ENCODE data around the gene RCAN2. TPM values are rescaled to one million over a fixed set of nuclear protein-coding genes. Genes with fewer than 3 reads are reported as not detected.

The RCAN2 gene
- total RNA-seq, 1 donor from 2014 or later = 0.07 TPM

DNA sequence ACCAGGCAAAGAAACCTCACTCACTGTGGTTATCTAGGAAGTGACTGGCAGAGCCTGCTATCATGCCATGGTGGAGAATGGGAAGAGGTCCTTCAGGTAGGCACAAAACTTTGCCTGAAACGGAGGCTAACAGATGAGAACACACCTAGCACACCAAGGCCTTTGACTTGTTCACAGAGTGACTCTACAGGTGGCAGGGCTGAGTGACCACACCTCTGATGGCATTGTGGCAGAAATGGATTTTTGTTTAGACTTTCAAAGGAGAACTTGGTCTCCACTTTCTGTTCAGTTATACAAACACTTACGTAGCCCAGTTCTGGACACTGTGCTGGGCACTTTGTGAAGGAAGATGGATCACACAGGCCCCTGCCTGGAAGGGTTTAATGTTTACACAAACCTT is 204.2 kb downstream of the RCAN2 start:
- intact Hi-C loops (cut with micrococcal nuclease) = no loop called here
- Mint-ChIP-seq H3K4me3 (no peak overlapping the region), H3K4me1 (peaks cover 3% of the 10 kb centered on the region), H3K9me3 (no peaks in the 10 kb centered on the region), H3K36me3 (ENCODE audit: low read depth) (no peaks in the 10 kb centered on the region), H3K27ac (no peak overlapping the region), H3K27me3 (peaks cover 25% of the 10 kb centered on the region)
- no peak for DNase-seq

DNA sequence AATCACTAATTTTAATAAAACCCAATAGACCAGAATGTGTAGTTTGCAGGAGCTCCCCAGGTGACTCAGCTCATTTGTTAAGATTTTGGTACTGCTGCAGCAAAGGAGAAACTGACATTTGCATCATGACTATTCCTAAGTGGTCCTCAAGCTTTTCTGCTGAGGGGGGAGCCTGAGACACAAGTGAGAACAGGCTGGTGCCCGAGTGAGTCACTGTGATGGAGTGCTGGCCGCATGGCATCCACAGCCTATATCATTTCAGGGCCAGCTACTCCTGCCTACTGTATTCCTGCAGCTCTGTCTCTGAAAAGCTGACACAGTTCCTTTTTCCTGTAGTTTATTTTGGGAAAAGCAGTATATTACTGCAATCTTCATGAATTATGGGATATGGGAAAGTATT is 206.8 kb downstream of the RCAN2 start:
- Mint-ChIP-seq H3K9me3 (no peaks in the 10 kb centered on the region), H3K36me3 (ENCODE audit: low read depth) (no peaks in the 10 kb centered on the region), H3K4me1 (peaks cover 3% of the 10 kb centered on the region), H3K27ac (no peak overlapping the region), H3K27me3 (peaks cover 14% of the 10 kb centered on the region), H3K4me3 (no peak overlapping the region)
- intact Hi-C loops (cut with micrococcal nuclease) = no loop called here
- no peak for DNase-seq

DNA sequence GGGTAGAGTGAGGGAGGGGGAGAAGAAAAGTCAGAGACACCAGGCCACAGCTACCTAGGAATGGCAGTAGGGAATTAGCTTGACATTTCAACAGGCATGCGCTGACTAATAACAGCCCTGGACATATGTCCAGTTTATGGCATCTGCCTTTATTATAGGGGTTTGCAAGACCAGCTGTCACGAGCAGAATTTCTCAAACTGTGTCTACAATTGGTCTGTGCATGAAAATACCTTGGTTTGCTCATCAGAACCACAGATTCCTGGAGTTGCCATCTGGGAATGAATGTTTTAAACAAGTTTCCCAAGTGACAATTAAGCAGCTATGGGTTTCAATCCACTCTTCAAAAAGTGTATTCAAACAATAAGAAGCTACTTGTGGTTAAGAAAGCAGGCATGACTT is 210.1 kb downstream of the RCAN2 start:
- no peaks in the 10 kb centered on the region for H3K36me3 Mint-ChIP-seq (ENCODE audit: low read depth)
- intact Hi-C loops (cut with micrococcal nuclease) = no loop called here
- H3K9me3 Mint-ChIP-seq = no peaks in the 10 kb centered on the region
- H3K4me3 Mint-ChIP-seq = no peak overlapping the region
- H3K27ac Mint-ChIP-seq = no peak overlapping the region
- peaks cover 9% of the 10 kb centered on the region for H3K27me3 Mint-ChIP-seq
- no peak for DNase-seq
- no peaks in the 10 kb centered on the region for H3K4me1 Mint-ChIP-seq

DNA sequence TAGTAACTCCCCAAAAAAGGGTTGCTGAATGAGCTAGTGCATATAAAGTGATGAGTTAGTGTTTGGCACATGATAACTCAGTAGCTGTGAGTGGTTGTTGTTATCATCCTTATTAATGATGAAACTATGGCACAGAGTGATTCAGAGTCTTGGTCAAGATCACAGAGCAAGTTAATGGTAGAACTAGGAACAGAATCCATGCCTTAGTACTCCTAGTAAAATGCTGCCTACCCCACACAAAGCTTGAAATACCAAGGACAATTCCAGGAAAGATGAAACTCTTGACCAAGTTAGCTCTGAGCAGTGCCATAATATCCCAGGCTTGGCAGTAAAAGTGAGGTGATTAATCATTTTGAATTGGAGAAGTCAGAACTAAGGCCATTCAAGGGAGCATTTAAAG is 211.4 kb downstream of the RCAN2 start:
- Mint-ChIP-seq H3K4me1 (no peaks in the 10 kb centered on the region), H3K27ac (no peak overlapping the region), H3K36me3 (ENCODE audit: low read depth) (no peaks in the 10 kb centered on the region), H3K4me3 (no peak overlapping the region), H3K27me3 (peaks cover 14% of the 10 kb centered on the region), H3K9me3 (no peaks in the 10 kb centered on the region)
- DNase-seq = no peak
- intact Hi-C loops (cut with micrococcal nuclease) = no loop called here

DNA sequence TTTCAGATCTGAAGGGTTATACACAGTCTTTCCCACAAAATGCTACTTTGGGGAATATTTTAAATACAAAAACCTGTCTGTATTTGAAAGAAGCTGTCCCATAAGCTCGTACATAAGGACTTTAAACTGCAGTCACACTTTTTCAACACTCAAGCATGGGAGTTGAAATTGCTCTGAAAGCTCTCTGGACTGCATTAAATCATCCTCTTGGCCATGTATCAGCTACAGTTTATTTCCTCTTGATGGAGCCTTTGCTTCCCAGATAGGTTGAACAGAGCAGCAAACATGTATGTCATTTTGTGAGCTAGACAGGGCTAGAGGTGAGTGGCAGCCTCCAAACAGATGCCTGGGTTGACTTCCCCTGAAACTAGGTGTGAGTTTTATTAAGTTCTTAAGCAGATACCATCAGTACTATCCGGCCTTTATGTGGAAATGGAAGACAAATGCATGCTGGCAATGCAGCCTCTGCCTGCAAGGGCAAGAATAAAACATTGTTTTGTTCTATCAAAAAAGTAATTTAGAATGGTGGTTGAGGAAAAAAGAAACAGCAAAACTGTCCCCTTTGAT is 214.6 kb downstream of the RCAN2 start:
- Mint-ChIP-seq H3K27me3 (peaks cover 17% of the 10 kb centered on the region), H3K36me3 (ENCODE audit: low read depth) (no peaks in the 10 kb centered on the region), H3K4me1 (no peaks in the 10 kb centered on the region)

DNA sequence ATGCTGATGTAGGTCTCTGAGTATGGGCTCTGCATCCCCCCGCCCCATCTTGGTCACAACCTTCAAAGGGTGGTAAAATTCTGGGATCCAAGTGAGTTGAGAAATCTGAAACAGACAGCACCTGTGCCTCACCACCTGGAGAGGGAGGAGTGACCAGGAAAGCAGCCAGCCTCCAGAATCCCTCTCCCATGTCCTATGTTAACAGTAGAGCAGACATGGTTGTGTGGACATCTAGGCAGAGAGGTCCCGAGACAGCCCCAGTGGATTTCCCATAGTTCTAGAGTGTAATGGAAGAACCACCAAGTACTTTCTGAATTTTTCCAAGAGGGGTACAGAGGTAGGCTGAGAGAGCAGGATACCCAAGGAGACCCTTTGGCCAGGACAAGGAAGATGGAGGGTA is 216.7 kb downstream of the RCAN2 start:
- no peak overlapping the region for H3K4me3 Mint-ChIP-seq
- H3K36me3 Mint-ChIP-seq (ENCODE audit: low read depth) = no peaks in the 10 kb centered on the region
- DNase-seq = no peak
- H3K4me1 Mint-ChIP-seq = no peaks in the 10 kb centered on the region
- no peaks in the 10 kb centered on the region for H3K9me3 Mint-ChIP-seq
- intact Hi-C loops (cut with micrococcal nuclease) = no loop called here
- no peak overlapping the region for H3K27ac Mint-ChIP-seq
- peaks cover 15% of the 10 kb centered on the region for H3K27me3 Mint-ChIP-seq

More for the DNA sequence above, 214.6 kb downstream of the RCAN2 start:
- Mint-ChIP-seq H3K27ac (no peak overlapping the region), H3K9me3 (no peaks in the 10 kb centered on the region), H3K4me3 (no peak overlapping the region)
- intact Hi-C loops (cut with micrococcal nuclease) = no loop called here
- DNase-seq = no peak

DNA sequence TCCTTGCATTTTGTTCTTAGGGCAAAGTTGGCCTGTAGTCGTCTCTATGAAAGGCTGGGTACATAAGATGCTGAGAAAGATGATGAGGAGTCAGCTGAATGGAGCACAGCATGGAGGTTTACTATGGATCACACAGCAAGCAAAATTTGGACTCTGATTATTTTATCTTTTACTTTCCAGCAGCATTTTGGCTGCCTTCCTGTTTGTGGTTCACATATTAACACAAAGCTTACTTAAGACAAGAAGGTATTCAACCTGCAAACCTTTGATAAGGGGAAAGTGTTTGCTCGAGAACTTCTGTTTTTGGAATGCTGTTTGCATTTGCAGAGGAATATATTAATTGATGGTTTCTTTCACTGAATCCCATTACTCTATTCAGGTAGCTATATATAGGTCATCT is 217.3 kb downstream of the RCAN2 start:
- peaks cover 18% of the 10 kb centered on the region for H3K27me3 Mint-ChIP-seq
- no peak overlapping the region for H3K27ac Mint-ChIP-seq
- no peaks in the 10 kb centered on the region for H3K4me1 Mint-ChIP-seq
- intact Hi-C loops (cut with micrococcal nuclease) = no loop called here
- no peaks in the 10 kb centered on the region for H3K36me3 Mint-ChIP-seq (ENCODE audit: low read depth)
- no peak overlapping the region for H3K4me3 Mint-ChIP-seq
- DNase-seq = no peak
- H3K9me3 Mint-ChIP-seq = no peaks in the 10 kb centered on the region

DNA sequence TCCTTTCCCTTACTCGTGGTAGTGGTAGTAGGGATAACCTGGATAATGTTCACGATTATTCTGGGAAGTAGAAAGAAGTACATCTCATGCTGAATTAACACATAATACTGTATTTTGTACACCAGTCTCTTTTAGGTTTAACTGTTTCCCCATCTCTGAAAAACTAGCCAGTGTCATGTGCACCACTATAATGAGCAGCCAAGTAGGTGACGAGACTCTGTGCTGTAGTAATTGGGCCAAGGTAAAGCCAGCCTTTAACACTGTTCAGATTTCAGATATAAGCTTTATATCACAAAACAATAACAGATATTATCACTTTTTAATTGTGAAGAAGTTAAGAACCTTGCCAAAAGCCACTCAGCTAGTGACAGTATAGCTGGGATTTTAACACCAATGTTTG is 219.5 kb downstream of the RCAN2 start:
- no peaks in the 10 kb centered on the region for H3K36me3 Mint-ChIP-seq (ENCODE audit: low read depth)
- H3K4me1 Mint-ChIP-seq = no peaks in the 10 kb centered on the region
- H3K27me3 Mint-ChIP-seq = peaks cover 15% of the 10 kb centered on the region
- no peak overlapping the region for H3K4me3 Mint-ChIP-seq
- H3K27ac Mint-ChIP-seq = no peak overlapping the region
- intact Hi-C loops (cut with micrococcal nuclease) = no loop called here
- H3K9me3 Mint-ChIP-seq = no peaks in the 10 kb centered on the region
- no peak for DNase-seq

DNA sequence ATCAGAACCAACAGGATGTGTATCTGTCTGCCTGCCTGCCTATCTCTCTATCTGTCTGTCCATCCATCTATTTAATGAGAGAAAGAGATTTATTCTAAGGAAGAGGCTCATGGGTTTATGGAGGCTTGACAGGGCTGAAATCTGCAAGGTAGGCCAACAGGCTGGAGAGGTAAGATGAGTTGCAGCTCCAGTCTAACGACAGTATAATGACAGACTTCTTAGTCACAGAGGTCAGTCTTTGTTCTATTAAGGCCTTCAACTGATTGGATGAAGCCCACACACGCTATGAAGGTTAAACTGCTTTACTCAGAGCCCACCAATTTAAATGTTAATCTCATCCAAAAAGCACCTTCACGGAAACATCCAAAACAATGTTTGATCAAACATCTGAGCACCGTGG is 220.1 kb downstream of the RCAN2 start:
- DNase-seq = no peak
- H3K4me1 Mint-ChIP-seq = no peaks in the 10 kb centered on the region
- H3K27me3 Mint-ChIP-seq = peaks cover 13% of the 10 kb centered on the region
- no peak overlapping the region for H3K27ac Mint-ChIP-seq
- H3K9me3 Mint-ChIP-seq = no peaks in the 10 kb centered on the region
- no peaks in the 10 kb centered on the region for H3K36me3 Mint-ChIP-seq (ENCODE audit: low read depth)
- intact Hi-C loops (cut with micrococcal nuclease) = no loop called here
- no peak overlapping the region for H3K4me3 Mint-ChIP-seq

DNA sequence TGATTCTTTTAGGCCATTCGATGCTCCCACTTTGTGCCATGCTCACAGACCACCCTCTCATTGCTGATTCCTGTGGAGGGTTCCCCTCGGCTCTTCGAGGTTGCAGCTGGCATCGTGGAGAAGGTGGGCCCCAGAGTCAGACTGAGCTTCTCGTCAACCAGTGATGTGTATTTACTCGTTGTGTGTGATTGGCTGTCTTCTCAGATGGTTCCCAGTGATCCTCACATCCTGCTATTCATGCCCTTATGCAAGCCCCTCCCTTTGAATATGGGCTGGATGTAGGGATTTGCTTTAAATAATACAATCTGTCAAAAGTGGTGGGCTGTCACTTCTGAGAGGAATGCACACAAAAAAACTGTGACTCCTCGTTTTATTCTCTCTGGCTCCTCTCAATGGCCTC is 220.9 kb downstream of the RCAN2 start:
- DNase-seq = no peak
- no peaks in the 10 kb centered on the region for H3K36me3 Mint-ChIP-seq (ENCODE audit: low read depth)
- peaks cover 9% of the 10 kb centered on the region for H3K27me3 Mint-ChIP-seq
- H3K27ac Mint-ChIP-seq = no peak overlapping the region
- intact Hi-C loops (cut with micrococcal nuclease) = no loop called here
- no peak overlapping the region for H3K4me3 Mint-ChIP-seq
- no peaks in the 10 kb centered on the region for H3K9me3 Mint-ChIP-seq
- no peaks in the 10 kb centered on the region for H3K4me1 Mint-ChIP-seq

DNA sequence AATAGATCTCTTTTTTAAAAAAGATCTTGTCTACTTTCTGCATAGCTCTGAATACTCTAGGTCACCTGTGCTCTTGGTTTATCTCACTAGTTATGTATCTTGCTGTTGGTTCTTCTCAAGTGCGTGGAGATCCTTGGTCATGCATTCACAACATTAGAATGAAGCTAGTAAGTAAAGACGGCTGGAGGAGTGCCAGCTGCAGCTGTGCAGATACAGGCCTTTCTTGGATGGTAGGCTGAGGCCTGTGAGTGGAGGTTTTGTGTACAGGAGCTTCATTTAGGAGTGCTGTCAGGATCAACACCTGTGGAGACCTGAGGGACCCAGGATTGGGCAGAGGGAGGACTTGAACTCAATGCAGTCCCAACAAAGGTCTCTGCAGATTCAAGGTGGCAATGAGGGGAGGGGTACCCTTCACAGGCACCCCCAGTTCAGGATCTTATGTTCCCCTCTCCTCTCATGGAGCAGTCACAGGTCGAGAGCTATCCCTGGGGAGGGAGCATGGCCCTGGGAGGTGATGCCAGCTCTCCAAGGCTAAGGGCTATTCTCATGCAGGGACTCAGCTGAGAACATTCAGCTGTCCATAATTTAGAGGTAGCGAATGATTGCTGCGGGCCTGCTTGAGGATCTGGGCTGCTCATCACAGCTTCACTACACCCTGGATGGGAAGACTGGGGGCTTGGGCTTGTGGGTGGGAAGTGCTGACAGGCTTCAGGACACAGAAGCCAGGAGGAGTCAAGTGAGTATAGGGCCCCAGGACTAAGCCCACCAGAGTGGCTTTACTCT is 221.6 kb downstream of the RCAN2 start:
- H3K9me3 Mint-ChIP-seq = no peaks in the 10 kb centered on the region
- intact Hi-C loops (cut with micrococcal nuclease) = no loop called here
- H3K36me3 Mint-ChIP-seq (ENCODE audit: low read depth) = no peaks in the 10 kb centered on the region
- no peak overlapping the region for H3K4me3 Mint-ChIP-seq
- H3K4me1 Mint-ChIP-seq = no peaks in the 10 kb centered on the region
- H3K27me3 Mint-ChIP-seq = peaks cover 12% of the 10 kb centered on the region
- H3K27ac Mint-ChIP-seq = no peak overlapping the region
- DNase-seq = no peak

DNA sequence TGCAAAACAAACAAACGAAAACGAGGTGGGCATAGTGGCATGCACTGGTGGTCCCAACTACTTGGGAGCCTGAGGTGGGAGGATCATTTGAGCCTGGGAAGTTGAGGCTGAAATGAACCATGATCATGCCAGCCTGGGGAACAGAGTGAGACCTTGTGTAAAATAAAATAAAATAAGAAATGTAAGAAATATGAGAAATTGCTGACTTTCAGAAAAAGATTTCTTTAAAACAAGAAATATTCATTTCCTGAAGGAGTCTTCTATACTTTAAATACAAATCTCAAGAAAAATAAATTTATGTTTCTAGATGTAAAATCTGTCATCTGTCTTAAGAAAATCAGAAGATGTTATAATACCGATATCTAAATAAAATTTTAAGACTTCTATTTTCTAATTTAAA is 223.7 kb downstream of the RCAN2 start:
- H3K27ac Mint-ChIP-seq = no peak overlapping the region
- no peaks in the 10 kb centered on the region for H3K4me1 Mint-ChIP-seq
- H3K4me3 Mint-ChIP-seq = no peak overlapping the region
- H3K27me3 Mint-ChIP-seq = peaks cover 12% of the 10 kb centered on the region
- no peak for DNase-seq
- H3K36me3 Mint-ChIP-seq (ENCODE audit: low read depth) = no peaks in the 10 kb centered on the region
- no peaks in the 10 kb centered on the region for H3K9me3 Mint-ChIP-seq
- intact Hi-C loops (cut with micrococcal nuclease) = no loop called here

DNA sequence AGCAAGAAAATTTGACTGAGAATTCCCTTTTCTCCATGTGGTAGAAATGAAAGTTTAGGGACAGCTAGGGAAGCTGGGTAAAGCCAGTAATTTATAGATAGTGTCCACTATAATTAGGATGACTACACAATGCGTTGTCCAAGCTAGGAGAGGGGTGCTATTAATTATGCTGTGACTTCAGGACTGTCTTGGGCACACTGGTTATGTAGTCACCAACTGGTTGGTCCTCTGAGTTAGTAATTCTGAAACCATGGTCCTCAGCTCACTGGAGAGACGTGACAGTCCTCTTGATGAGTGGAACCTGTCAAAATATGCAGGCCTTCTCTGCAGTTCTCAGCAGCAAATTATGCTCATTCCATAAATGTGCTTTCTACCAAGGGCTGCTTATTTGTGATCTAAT is 225.9 kb downstream of the RCAN2 start:
- H3K27me3 Mint-ChIP-seq = peaks cover 12% of the 10 kb centered on the region
- H3K4me1 Mint-ChIP-seq = no peaks in the 10 kb centered on the region
- no peak for DNase-seq
- no peak overlapping the region for H3K4me3 Mint-ChIP-seq
- no peaks in the 10 kb centered on the region for H3K36me3 Mint-ChIP-seq (ENCODE audit: low read depth)
- intact Hi-C loops (cut with micrococcal nuclease) = no loop called here
- no peak overlapping the region for H3K27ac Mint-ChIP-seq
- H3K9me3 Mint-ChIP-seq = no peaks in the 10 kb centered on the region

DNA sequence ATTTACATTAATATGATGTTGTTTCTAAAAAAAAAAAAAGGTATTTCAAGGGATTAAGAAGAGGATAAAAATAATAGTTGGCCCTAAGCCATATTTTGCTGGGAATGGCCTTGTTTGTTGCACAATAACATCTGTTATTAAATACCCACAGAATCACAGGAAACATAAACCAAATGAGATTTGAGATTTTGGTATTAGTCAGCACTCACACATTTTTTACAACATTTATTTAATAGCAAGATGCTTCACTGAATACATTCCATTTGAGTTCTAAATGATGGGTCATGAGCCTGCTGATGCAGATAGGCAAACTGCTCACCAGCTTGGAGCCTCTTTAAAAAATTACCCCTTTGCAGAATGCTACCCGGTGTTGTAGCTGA is 227.6 kb downstream of the RCAN2 start:
- H3K36me3 Mint-ChIP-seq (ENCODE audit: low read depth) = no peaks in the 10 kb centered on the region
- DNase-seq = no peak
- no peak overlapping the region for H3K4me3 Mint-ChIP-seq
- intact Hi-C loops (cut with micrococcal nuclease) = no loop called here
- H3K4me1 Mint-ChIP-seq = no peaks in the 10 kb centered on the region
- H3K27ac Mint-ChIP-seq = no peak overlapping the region
- peaks cover 9% of the 10 kb centered on the region for H3K27me3 Mint-ChIP-seq
- H3K9me3 Mint-ChIP-seq = no peaks in the 10 kb centered on the region

All from activated CD4-positive, alpha-beta T cell treated with anti-CD3 and anti-CD28 coated beads, Interleukin-2, amount 10 ng/mL, durations not matched to agents 24 days and 14 days (primary cell).